HCT116 (cell line): ENCODE data around the gene BDKRB1. TPM values are rescaled to one million over a fixed set of nuclear protein-coding genes. Genes with fewer than 3 reads are reported as not detected.

Experiments used
- total RNA-seq: library from RNA; stranded (reverse); gene quantifications from one replicate; pipeline ENCODE4 v1.2.1, GENCODE V29; 2021; ENCODE audit not compliant: unreplicated experiment

The BDKRB1 gene
- total RNA-seq, 1 experiment from 2014 or later, result not detected

Other genes with a start within 250 kb of the BDKRB1 start
- gene C14orf132, start 216.8 kb upstream of the BDKRB1 start, total RNA-seq, result 3.4 TPM
- 0.49 TPM for gene BDKRB2, start 51.4 kb upstream of the BDKRB1 start, total RNA-seq
- gene ATG2B, start 107.1 kb downstream of the BDKRB1 start, total RNA-seq, result 6.4 TPM
- 21.7 TPM for gene GSKIP, start 107.3 kb downstream of the BDKRB1 start, total RNA-seq
- 2.8 TPM for gene AK7, start 135.9 kb downstream of the BDKRB1 start, total RNA-seq
- gene PAPOLA, start 246.2 kb downstream of the BDKRB1 start, total RNA-seq, result 223 TPM